Measurements from ENCODE around the gene PHLDB1.
"Not testable (repeated sequence)": the region's sequence is repeated elsewhere in the genome, so short reads cannot be mapped to it uniquely, and the experiment has no call there.

The PHLDB1 gene

GRCh38 chr11:118605116-118605867 is 2.1 kb upstream of the PHLDB1 start:
- no peak for DNase-seq (ENCODE audit: low read depth in 2 of 2, low spot score in 1 of 2)

- no peak for DNase-seq (ENCODE audit: low read depth in 2 of 2, low spot score in 1 of 2)
Measured at GRCh38 chr11:118606157-118606843, 1.1 kb upstream of the PHLDB1 start.

GRCh38 chr11:118606844-118607228 is 579 bp upstream of the PHLDB1 start:
- no peak for DNase-seq (ENCODE audit: low read depth in 2 of 2, low spot score in 1 of 2)

GRCh38 chr11:118608360-118609227 is 1.2 kb downstream of the PHLDB1 start:
- DNase-seq (ENCODE audit: low read depth in 2 of 2, low spot score in 1 of 2): peak; percentile 74 to 86

- no peak for DNase-seq (ENCODE audit: low read depth in 2 of 2, low spot score in 1 of 2)
Measured at GRCh38 chr11:118609380-118610224, 2.2 kb downstream of the PHLDB1 start.

- no peak for DNase-seq (ENCODE audit: low read depth in 2 of 2, low spot score in 1 of 2)
Measured at GRCh38 chr11:118610225-118610772, 2.9 kb downstream of the PHLDB1 start.

- peak; percentile 68 to 69 for DNase-seq (ENCODE audit: low read depth in 2 of 2, low spot score in 1 of 2)
Measured at GRCh38 chr11:118610773-118611432, 3.5 kb downstream of the PHLDB1 start.

- not testable (repeated sequence) for DNase-seq (ENCODE audit: low read depth in 2 of 2, low spot score in 1 of 2)
Measured at GRCh38 chr11:118611433-118611795, 4.0 kb downstream of the PHLDB1 start.

GRCh38 chr11:118612378-118612777 is 5.0 kb downstream of the PHLDB1 start:
- DNase-seq (ENCODE audit: low read depth in 2 of 2, low spot score in 1 of 2): no peak

- DNase-seq (ENCODE audit: low read depth in 2 of 2, low spot score in 1 of 2): no peak
Measured at GRCh38 chr11:118614511-118614910, 7.1 kb downstream of the PHLDB1 start.

GRCh38 chr11:118615282-118615975 is 8.0 kb downstream of the PHLDB1 start:
- no peak for DNase-seq (ENCODE audit: low read depth in 2 of 2, low spot score in 1 of 2)

- DNase-seq (ENCODE audit: low read depth in 2 of 2, low spot score in 1 of 2): no peak
Measured at GRCh38 chr11:118615976-118616371, 8.6 kb downstream of the PHLDB1 start.

GRCh38 chr11:118618115-118618990 is 10.9 kb downstream of the PHLDB1 start:
- no peak for DNase-seq (ENCODE audit: low read depth in 2 of 2, low spot score in 1 of 2)

GRCh38 chr11:118618991-118619375 is 11.6 kb downstream of the PHLDB1 start:
- no peak for DNase-seq (ENCODE audit: low read depth in 2 of 2, low spot score in 1 of 2)

GRCh38 chr11:118619444-118620197 is 12.2 kb downstream of the PHLDB1 start:
- DNase-seq (ENCODE audit: low read depth in 2 of 2, low spot score in 1 of 2): no peak

- no peak for DNase-seq (ENCODE audit: low read depth in 2 of 2, low spot score in 1 of 2)
Measured at GRCh38 chr11:118620529-118621070, 13.2 kb downstream of the PHLDB1 start.

GRCh38 chr11:118621071-118621783 is 13.8 kb downstream of the PHLDB1 start:
- no peak for DNase-seq (ENCODE audit: low read depth in 2 of 2, low spot score in 1 of 2)

Measured in stimulated activated CD8-positive, alpha-beta memory T cell treated with anti-CD3 and anti-CD28 coated beads, Interleukin-4, amount 100 ng/mL, for 4 hours (primary cell).